GM12875 (cell line): Measurements from ENCODE around the gene MALSU1.

Source experiments
- H3K4me3 ChIP-seq: one replicate; pipeline ENCODE4 v1.5.1; 2011; ENCODE audit warnings: low read depth, low read length, control low read depth
- CTCF ChIP-seq: IDR thresholded peaks from 2 replicates; pipeline ENCODE4 v1.5.1; 2011; ENCODE audit warnings: low read depth, mild to moderate bottlenecking, control low read depth, inconsistent platforms, low read length, moderate library complexity, borderline replicate concordance; ENCODE audit not compliant: insufficient read depth

MALSU1 gene

GRCh38 chr7:23343102-23343501 lies 44.0 kb downstream of the MALSU1 start:
- H3K4me3 ChIP-seq: no peak overlapping the region
- TF ChIP-seq CTCF: no peak

- TF ChIP-seq CTCF: no peak
- no peak overlapping the region for H3K4me3 ChIP-seq
These were observed 44.8 kb downstream of the MALSU1 start for GRCh38 chr7:23343806-23344475.

- no peak overlapping the region for H3K4me3 ChIP-seq
- TF ChIP-seq CTCF: no peak
These were observed 46.5 kb downstream of the MALSU1 start for GRCh38 chr7:23345601-23346000.

- no peak overlapping the region for H3K4me3 ChIP-seq
- TF ChIP-seq CTCF: no peak
These were observed 47.2 kb downstream of the MALSU1 start for GRCh38 chr7:23346316-23346715.

GRCh38 chr7:23347033-23347681 lies 48.0 kb downstream of the MALSU1 start:
- TF ChIP-seq CTCF: no peak
- no peak overlapping the region for H3K4me3 ChIP-seq

GRCh38 chr7:23347682-23348180 lies 48.6 kb downstream of the MALSU1 start:
- TF ChIP-seq CTCF: no peak
- H3K4me3 ChIP-seq: no peak overlapping the region
